GM21576 (cell line): Measurements from ENCODE around the gene LNX1.
A peak's percentile ranks its signal among the peaks of the same experiment; 100 is the strongest.

Source experiments
- ATAC-seq: cut with Tn5 transposase; IDR thresholded peaks from one replicate; pipeline ENCODE4 v1.9.1; 2021; ENCODE audit warnings: mild to moderate bottlenecking, moderate library complexity; ENCODE audit not compliant: unreplicated experiment

Gene LNX1

GRCh38 chr4:53601251-53601764, 10.0 kb upstream of the LNX1 start:
- peak; percentile 49 for ATAC-seq

GRCh38 chr4:53599632-53600031, 8.3 kb upstream of the LNX1 start:
- ATAC-seq, result peak; percentile 77

- no peak for ATAC-seq
Measured at GRCh38 chr4:53598901-53599300, 7.6 kb upstream of the LNX1 start.

GRCh38 chr4:53598483-53598882, 7.2 kb upstream of the LNX1 start:
- no peak for ATAC-seq

- ATAC-seq, result no peak
Measured at GRCh38 chr4:53596901-53597300, 5.6 kb upstream of the LNX1 start.

GRCh38 chr4:53595834-53596233, 4.5 kb upstream of the LNX1 start:
- ATAC-seq, result no peak

GRCh38 chr4:53595204-53595603, 3.9 kb upstream of the LNX1 start:
- no peak for ATAC-seq

- ATAC-seq, result no peak
Measured at GRCh38 chr4:53593765-53594164, 2.5 kb upstream of the LNX1 start.

GRCh38 chr4:53592686-53593501, 1.6 kb upstream of the LNX1 start:
- ATAC-seq, result no peak

GRCh38 chr4:53592122-53592521, 836 bp upstream of the LNX1 start:
- ATAC-seq, result no peak

GRCh38 chr4:53590187-53590586, 1.1 kb downstream of the LNX1 start:
- ATAC-seq, result no peak

GRCh38 chr4:53589511-53589910, 1.8 kb downstream of the LNX1 start:
- no peak for ATAC-seq

GRCh38 chr4:53587135-53587534, 4.2 kb downstream of the LNX1 start:
- ATAC-seq, result no peak

- ATAC-seq, result no peak
Measured at GRCh38 chr4:53586121-53586816, 5.0 kb downstream of the LNX1 start.

GRCh38 chr4:53584658-53585057, 6.6 kb downstream of the LNX1 start:
- ATAC-seq, result no peak

- ATAC-seq, result no peak
Measured at GRCh38 chr4:53583513-53583912, 7.8 kb downstream of the LNX1 start.

GRCh38 chr4:53582194-53582593, 9.1 kb downstream of the LNX1 start:
- no peak for ATAC-seq

- ATAC-seq, result no peak
Measured at GRCh38 chr4:53580274-53580673, 11.0 kb downstream of the LNX1 start.

- no peak for ATAC-seq
Measured at GRCh38 chr4:53579826-53580225, 11.5 kb downstream of the LNX1 start.

GRCh38 chr4:53576676-53577372, 14.5 kb downstream of the LNX1 start:
- ATAC-seq, result no peak

GRCh38 chr4:53576071-53576617, 15.1 kb downstream of the LNX1 start:
- no peak for ATAC-seq
